Stimulated activated memory B cell treated with anti-CD40 and anti-IgM and Interleukin-4, amounts not matched to agents 10 μg/mL and 1 μg/mL and 100 μg/mL, for 72 hours (primary cell): ENCODE data around the gene SDE2.
A peak's percentile ranks its signal among the peaks of the same experiment; 100 is the strongest.
"Not testable (repeated sequence)": the region's sequence is repeated elsewhere in the genome, so short reads cannot be mapped to it uniquely, and the experiment has no call there.

Experiments used
- ATAC-seq: fragments of 150-1000 bp; cut with Tn5 transposase; 2 replicates; pipeline ENCODE4 v1.10.0; 2021
- H3K27ac Mint-ChIP-seq: one replicate; pipeline ENCODE4 v1.8.0; 2022; ENCODE audit warnings: mild to moderate bottlenecking, mixed read lengths
- H3K27me3 Mint-ChIP-seq: one replicate; pipeline ENCODE4 v1.8.0; 2022; ENCODE audit warnings: mixed read lengths
- H3K36me3 Mint-ChIP-seq: one replicate; pipeline ENCODE4 v1.8.0; 2022; ENCODE audit warnings: mixed read lengths
- H3K4me1 Mint-ChIP-seq: one replicate; pipeline ENCODE4 v1.8.0; 2022; ENCODE audit warnings: mixed read lengths
- H3K4me3 Mint-ChIP-seq: one replicate; pipeline ENCODE4 v1.8.0; 2022; ENCODE audit warnings: mild to moderate bottlenecking, moderate library complexity, mixed read lengths
- H3K9me3 Mint-ChIP-seq: one replicate; pipeline ENCODE4 v1.8.0; 2022; ENCODE audit warnings: mixed read lengths

SDE2 gene

GRCh38 chr1:226023735-226024134, 24.6 kb upstream of the SDE2 start:
- peaks cover 5% of the 10 kb centered on the region for H3K4me1 Mint-ChIP-seq
- no peak overlapping the region for H3K27ac Mint-ChIP-seq
- H3K27me3 Mint-ChIP-seq = no peaks in the 10 kb centered on the region
- H3K36me3 Mint-ChIP-seq = no peaks in the 10 kb centered on the region
- no peak for ATAC-seq
- H3K4me3 Mint-ChIP-seq = no peak overlapping the region
- no peaks in the 10 kb centered on the region for H3K9me3 Mint-ChIP-seq

GRCh38 chr1:226021801-226022200, 22.7 kb upstream of the SDE2 start:
- Mint-ChIP-seq H3K9me3 (no peaks in the 10 kb centered on the region), H3K27me3 (no peaks in the 10 kb centered on the region), H3K4me1 (no peaks in the 10 kb centered on the region), H3K36me3 (no peaks in the 10 kb centered on the region), H3K27ac (no peak overlapping the region), H3K4me3 (no peak overlapping the region)
- no peak for ATAC-seq

- Mint-ChIP-seq H3K27me3 (no peaks in the 10 kb centered on the region), H3K4me1 (no peaks in the 10 kb centered on the region), H3K9me3 (no peaks in the 10 kb centered on the region), H3K27ac (no peak overlapping the region), H3K4me3 (no peak overlapping the region), H3K36me3 (no peaks in the 10 kb centered on the region)
- ATAC-seq = no peak
These were observed 22.3 kb upstream of the SDE2 start for GRCh38 chr1:226021401-226021800.

GRCh38 chr1:226019572-226019971, 20.4 kb upstream of the SDE2 start:
- H3K36me3 Mint-ChIP-seq = no peaks in the 10 kb centered on the region
- H3K27me3 Mint-ChIP-seq = no peaks in the 10 kb centered on the region
- peaks cover 7% of the 10 kb centered on the region for H3K4me1 Mint-ChIP-seq
- H3K4me3 Mint-ChIP-seq = no peak overlapping the region
- H3K9me3 Mint-ChIP-seq = no peaks in the 10 kb centered on the region
- no peak overlapping the region for H3K27ac Mint-ChIP-seq
- no peak for ATAC-seq

GRCh38 chr1:226017070-226017469, 17.9 kb upstream of the SDE2 start:
- Mint-ChIP-seq H3K36me3 (no peaks in the 10 kb centered on the region), H3K27me3 (no peaks in the 10 kb centered on the region), H3K4me3 (no peak overlapping the region), H3K9me3 (no peaks in the 10 kb centered on the region), H3K27ac (no peak overlapping the region), H3K4me1 (peaks cover 9% of the 10 kb centered on the region)
- no peak for ATAC-seq

GRCh38 chr1:226009650-226010044, 10.5 kb upstream of the SDE2 start:
- Mint-ChIP-seq H3K9me3 (no peaks in the 10 kb centered on the region), H3K27ac (no peak overlapping the region), H3K4me3 (no peak overlapping the region), H3K27me3 (no peaks in the 10 kb centered on the region), H3K4me1 (peaks cover 21% of the 10 kb centered on the region), H3K36me3 (no peaks in the 10 kb centered on the region)
- no peak for ATAC-seq

- H3K27ac Mint-ChIP-seq, ATAC-seq: not testable (repeated sequence)
These were observed 8.2 kb upstream of the SDE2 start for GRCh38 chr1:226007126-226007892.

GRCh38 chr1:226006686-226007085, 7.5 kb upstream of the SDE2 start:
- no peaks in the 10 kb centered on the region for H3K9me3 Mint-ChIP-seq
- peaks cover 46% of the 10 kb centered on the region for H3K4me1 Mint-ChIP-seq
- no peaks in the 10 kb centered on the region for H3K27me3 Mint-ChIP-seq
- no peak overlapping the region for H3K4me3 Mint-ChIP-seq
- H3K27ac Mint-ChIP-seq = no peak overlapping the region
- no peaks in the 10 kb centered on the region for H3K36me3 Mint-ChIP-seq
- no peak for ATAC-seq

More at GRCh38 chr1:226007126-226007892, 8.2 kb upstream of the SDE2 start:
- peak overlapping the region; percentile 24 for H3K4me3 Mint-ChIP-seq
- not testable (repeated sequence) for H3K36me3 Mint-ChIP-seq, H3K27me3 Mint-ChIP-seq, H3K9me3 Mint-ChIP-seq
- peaks cover 40% of the 10 kb centered on the region for H3K4me1 Mint-ChIP-seq

- ATAC-seq = no peak
These were observed 5.3 kb upstream of the SDE2 start for GRCh38 chr1:226004396-226004795.

GRCh38 chr1:226003502-226004170, 4.5 kb upstream of the SDE2 start:
- no peaks in the 10 kb centered on the region for H3K9me3 Mint-ChIP-seq
- peaks cover 52% of the 10 kb centered on the region for H3K4me1 Mint-ChIP-seq
- H3K27ac Mint-ChIP-seq = peak overlapping the region; percentile 92
- ATAC-seq = no peak
- H3K36me3 Mint-ChIP-seq = no peaks in the 10 kb centered on the region
- no peaks in the 10 kb centered on the region for H3K27me3 Mint-ChIP-seq
- no peak overlapping the region for H3K4me3 Mint-ChIP-seq

More at GRCh38 chr1:226004396-226004795, 5.3 kb upstream of the SDE2 start:
- H3K27ac Mint-ChIP-seq = peak overlapping the region; percentile 92
- peaks cover 52% of the 10 kb centered on the region for H3K4me1 Mint-ChIP-seq
- no peaks in the 10 kb centered on the region for H3K36me3 Mint-ChIP-seq
- no peak overlapping the region for H3K4me3 Mint-ChIP-seq
- H3K27me3 Mint-ChIP-seq = no peaks in the 10 kb centered on the region
- no peaks in the 10 kb centered on the region for H3K9me3 Mint-ChIP-seq

GRCh38 chr1:226002667-226003501, 3.7 kb upstream of the SDE2 start:
- peak overlapping the region; percentile 46 for H3K4me3 Mint-ChIP-seq

GRCh38 chr1:226001963-226002666, 3.0 kb upstream of the SDE2 start:
- Mint-ChIP-seq H3K27me3 (no peaks in the 10 kb centered on the region), H3K36me3 (no peaks in the 10 kb centered on the region), H3K9me3 (no peaks in the 10 kb centered on the region), H3K27ac (peak overlapping the region; percentile 92), H3K4me1 (peaks cover 58% of the 10 kb centered on the region), H3K4me3 (peak overlapping the region; percentile 46)
- peak; percentile 71 for ATAC-seq

More at GRCh38 chr1:226002667-226003501, 3.7 kb upstream of the SDE2 start:
- ATAC-seq = no peak
- H3K27me3 Mint-ChIP-seq = no peaks in the 10 kb centered on the region
- H3K36me3 Mint-ChIP-seq = no peaks in the 10 kb centered on the region
- H3K4me1 Mint-ChIP-seq = peaks cover 57% of the 10 kb centered on the region
- H3K27ac Mint-ChIP-seq = peak overlapping the region; percentile 92
- no peaks in the 10 kb centered on the region for H3K9me3 Mint-ChIP-seq

- Mint-ChIP-seq H3K4me1 (peaks cover 67% of the 10 kb centered on the region), H3K27me3 (no peaks in the 10 kb centered on the region), H3K9me3 (no peaks in the 10 kb centered on the region), H3K4me3 (no peak overlapping the region), H3K27ac (peak overlapping the region; percentile 92), H3K36me3 (peaks cover 9% of the 10 kb centered on the region)
- ATAC-seq = no peak
These were observed 1.9 kb upstream of the SDE2 start for GRCh38 chr1:226001088-226001487.

GRCh38 chr1:226000493-226001081, 1.4 kb upstream of the SDE2 start:
- peak overlapping the region; percentile 92 for H3K27ac Mint-ChIP-seq
- H3K9me3 Mint-ChIP-seq, H3K27me3 Mint-ChIP-seq, ATAC-seq: not testable (repeated sequence)
- H3K36me3 Mint-ChIP-seq = peaks cover 14% of the 10 kb centered on the region
- H3K4me1 Mint-ChIP-seq = peaks cover 72% of the 10 kb centered on the region
- H3K4me3 Mint-ChIP-seq = peak overlapping the region; percentile 99
